ENCODE measurements around the gene ATP7A.

The ATP7A gene

DNA sequence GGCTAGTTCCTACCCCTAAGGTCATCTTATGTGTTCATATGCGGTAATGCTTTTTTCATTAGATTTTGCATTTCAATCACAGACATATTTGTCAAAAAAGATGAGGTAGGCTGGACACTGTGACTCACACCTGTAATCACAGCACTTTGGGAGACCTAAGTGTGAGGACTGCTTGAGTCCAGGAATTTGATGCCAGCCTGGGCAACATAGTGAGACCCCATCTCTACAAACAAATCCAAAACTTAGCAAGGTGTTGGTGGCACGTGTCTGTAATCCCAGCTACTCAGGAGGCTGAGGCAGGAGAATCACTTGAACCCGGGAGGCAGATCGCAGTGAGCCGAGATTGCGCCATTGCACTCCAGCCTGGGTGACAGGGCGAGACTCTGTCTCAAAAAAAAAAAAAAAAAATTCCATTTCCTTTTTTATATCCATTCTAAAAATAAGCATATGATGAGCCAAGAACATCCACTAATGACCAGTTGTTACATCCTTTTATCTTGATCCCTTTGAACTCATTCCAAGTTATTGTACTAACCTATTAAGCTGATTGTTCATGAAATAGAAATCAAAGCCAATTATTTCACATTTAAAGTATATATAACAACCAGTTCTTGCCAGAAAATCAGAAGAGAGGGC, 35.5 kb downstream of the ATP7A start:
- no peak for DNase-seq (ENCODE audit: low read depth)

DNA sequence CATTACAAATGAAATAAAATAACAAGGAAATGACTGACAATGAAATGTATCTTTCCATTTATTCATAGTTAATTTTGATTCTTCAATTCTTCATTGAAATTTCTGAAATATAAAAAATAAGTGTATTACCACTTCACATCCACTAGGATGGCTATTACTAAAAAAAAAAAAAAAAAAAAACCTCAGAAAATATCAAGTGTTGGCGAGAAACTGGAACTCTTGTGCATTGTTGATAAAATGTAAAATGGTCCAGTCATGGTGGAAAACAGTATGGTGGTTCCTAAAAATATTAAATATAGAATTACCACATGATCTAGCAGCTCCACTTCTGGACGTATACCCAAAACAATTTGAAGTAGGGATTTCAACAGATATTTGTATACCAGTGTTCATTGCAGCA, 36.1 kb downstream of the ATP7A start:
- DNase-seq (ENCODE audit: low read depth), result no peak

DNA sequence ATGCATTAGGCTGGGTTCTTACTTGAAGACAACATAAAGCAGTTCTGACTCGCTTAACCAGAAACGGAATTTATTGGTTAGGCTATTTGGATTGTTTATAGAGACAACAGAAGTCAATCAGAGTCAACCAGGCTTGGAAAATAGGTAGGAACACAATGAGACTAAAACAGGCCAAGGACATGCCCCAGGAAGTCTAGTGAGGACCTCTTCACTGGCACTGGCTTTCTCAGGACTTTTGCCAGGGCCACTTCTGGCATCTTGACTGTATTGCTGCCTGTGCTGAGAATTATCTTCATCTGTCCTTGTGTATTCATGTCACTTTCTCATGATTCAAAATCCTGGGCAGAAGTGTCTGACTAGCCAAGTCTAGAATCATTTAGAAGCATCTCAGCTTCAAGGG, 39.3 kb downstream of the ATP7A start:
- DNase-seq (ENCODE audit: low read depth), result no peak

DNA sequence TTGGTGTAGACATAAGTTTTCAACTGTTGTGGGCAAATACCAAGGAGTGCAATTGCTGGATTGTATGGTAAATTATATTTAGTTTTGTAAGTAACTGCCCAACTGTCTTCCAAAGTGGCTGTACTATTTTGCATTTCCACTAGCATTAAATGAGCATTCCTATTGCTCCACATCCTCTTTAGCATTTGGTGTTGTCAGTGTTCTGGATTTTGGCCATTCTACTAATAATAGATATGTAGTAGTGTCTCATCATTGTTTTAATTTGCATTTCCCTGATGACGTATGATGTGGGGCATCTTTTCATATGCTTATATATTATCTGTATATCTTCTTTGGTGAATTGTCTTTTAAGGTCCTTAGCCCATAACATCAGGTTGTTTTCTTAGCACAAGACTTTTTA, 41.7 kb downstream of the ATP7A start:
- DNase-seq (ENCODE audit: low read depth), result no peak

DNA sequence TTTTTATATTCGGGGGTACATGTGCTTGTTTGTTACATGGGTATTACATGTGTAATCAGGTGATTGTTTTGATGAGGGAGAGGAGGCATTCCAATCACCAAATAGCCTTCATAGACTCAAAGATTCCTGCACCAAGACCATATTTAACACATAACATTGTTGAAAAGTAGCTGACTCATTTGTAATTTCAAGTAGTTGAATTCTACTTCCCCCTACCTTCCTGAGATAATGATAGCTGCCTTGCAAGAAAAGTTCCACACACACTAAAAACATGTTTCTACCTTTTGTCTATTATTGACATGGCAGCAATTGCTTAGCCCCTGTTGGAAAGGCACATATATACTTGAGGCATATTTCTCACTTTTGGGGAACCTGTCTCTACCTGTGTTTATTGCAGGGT, 42.8 kb downstream of the ATP7A start:
- DNase-seq (ENCODE audit: low read depth), result no peak

DNA sequence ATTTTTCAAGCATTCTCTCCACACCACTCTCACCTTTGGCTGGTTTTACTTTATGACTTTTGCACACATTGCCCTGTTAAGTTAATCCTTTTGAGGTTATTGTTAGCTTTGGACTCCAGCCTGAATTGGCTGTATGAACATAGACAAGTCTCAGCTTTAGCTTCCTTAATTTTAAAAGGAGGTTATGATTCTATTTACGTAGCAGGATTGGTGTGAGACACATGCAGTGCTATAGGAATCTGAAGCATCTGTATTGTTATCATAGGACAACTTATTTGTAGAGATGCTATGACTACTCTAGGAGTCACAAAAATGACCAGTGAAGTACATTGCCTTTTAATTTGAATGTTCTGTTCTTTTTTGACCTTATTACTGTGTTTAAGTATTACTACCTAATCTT, 43.2 kb downstream of the ATP7A start:
- no peak for DNase-seq (ENCODE audit: low read depth)

DNA sequence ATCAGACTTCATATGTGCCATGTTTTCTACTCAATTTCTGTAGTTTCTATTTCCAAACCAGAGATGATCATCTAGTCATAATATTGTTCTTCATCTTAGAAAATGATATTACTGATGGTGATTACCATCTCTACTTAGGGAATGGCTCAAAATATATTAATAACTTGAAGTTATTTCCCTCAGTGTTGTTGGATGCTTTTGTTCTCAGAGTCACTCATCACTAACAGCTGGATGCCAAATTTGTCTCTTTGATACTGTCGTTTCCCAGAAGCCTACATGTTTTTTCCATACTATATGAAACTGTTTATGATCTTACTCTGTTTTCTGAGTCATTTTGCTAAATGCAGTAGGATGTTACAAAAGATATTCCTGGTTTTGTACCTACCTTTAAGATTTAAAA, 50.1 kb downstream of the ATP7A start:
- no peak for DNase-seq (ENCODE audit: low read depth)

DNA sequence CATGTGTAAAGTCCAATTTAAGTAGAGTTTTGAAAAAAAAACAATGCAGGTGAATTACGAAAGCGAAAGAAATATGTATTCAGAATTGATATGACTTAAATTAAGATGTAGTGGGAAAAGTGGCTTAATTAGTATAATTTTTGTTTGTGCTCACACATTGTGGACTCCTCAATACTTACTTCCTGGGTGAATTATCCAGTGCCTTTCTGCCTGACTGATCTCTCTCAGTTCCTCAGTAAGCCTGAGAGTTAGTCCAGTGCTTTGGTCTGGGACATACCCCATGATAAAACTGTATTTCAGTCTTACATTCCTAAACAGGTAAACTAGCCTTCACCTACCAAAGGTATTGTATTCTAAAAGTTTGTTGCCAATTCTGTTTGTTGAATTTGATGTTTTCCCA, 50.6 kb downstream of the ATP7A start:
- DNase-seq (ENCODE audit: low read depth), result no peak

DNA sequence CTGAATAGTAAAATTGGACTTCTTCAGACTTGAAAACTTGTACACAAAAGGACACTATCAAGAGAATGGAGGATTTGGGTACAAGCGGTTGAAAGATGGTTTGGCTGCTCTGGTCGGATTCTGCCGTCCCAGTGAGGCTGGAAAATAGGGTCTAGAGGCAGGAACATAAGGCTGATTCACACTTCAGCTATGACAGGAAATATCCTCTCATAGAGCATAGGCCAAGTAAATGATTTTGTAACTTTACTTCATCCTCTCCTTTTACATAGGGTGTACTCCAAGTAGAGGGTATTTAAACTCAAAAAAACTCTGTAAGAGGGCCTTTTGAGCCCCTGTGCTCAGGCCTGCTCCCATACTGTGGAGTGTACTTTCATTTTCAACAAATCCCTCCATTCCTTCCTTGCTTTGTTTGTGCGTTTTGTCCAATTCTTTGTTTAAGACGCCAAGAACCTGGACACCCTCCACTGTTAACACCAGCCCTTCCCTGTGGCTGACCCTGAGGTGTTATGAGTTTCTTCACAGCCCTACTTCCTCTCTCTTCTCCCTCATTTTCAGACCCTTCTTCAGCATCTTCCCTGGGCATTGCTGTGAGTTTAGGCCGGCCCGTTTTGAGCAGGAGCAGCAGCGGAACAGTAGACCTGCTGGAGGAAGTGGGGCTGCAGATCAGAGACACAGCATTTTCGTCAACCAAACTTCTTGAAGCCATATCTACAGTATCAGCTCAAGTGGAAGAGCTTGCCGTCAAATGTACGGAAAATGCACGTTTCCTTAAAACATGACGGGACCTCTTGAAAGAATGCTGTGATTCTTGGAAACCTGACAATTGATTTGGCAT, 51.8 kb downstream of the ATP7A start:
- DNase-seq (ENCODE audit: low read depth), result no peak

DNA sequence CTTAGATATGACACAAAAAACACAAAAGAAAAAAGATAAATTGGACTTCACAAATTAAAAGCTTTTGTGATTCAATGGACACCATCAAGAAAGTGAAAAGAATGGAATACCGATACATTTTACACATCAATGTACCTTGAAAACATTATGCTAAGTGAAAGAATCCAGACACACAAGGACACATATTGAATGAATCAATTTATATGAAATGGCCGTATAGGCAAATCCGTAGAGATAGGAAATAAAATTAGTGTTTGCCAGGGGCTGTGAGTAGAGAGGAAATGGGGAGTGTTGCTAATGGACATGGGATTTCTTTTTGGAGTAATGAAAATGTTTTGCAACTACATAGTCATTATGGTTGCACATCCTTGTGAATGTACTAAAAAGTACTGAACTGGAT, 55.9 kb downstream of the ATP7A start:
- DNase-seq (ENCODE audit: low read depth), result no peak

DNA sequence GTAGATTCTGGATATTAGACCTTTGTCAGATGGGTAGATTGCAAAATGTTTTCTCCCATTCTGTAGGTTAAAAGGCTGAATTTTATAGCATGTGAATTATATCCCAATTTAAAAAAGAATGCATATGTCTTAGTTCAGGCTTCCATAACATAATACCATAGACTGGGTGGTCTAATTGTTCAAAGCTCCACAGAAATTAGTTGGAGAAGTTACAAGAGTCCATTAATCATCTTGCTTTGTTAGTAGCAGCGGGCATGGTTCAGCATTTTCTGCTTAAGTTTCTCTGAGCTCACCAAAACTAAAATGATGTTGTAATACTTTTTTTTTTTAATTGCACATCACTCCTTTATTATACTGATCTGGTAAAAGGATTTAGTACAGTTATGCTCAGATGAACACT, 57.1 kb downstream of the ATP7A start:
- no peak for DNase-seq (ENCODE audit: low read depth)

DNA sequence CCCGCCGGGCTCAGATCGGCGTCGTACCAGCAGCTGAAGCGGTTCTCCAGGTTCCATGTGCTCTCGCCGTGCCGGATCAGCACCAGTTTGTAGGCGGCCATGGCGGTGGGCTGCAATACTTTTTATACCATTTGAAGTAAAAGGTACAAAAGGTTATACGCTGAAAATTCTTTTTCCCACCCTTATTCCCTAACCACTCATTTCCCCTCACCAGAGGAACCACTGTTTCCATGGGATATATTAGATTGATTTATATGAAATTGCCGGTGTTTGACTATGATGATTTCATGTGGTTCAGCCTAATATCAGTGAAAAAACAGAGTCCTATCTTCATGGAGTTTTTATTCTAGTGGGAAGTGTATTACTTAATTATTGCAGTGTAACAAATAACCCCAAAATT, 59.0 kb downstream of the ATP7A start, which contains the start of gene PGAM4:
PGAM4 (minus strand) TSS at position 101 of the 400 bp plus-strand sequence; CDS start at position 101, 0 bp downstream.
- no peak for DNase-seq (ENCODE audit: low read depth)

DNA sequence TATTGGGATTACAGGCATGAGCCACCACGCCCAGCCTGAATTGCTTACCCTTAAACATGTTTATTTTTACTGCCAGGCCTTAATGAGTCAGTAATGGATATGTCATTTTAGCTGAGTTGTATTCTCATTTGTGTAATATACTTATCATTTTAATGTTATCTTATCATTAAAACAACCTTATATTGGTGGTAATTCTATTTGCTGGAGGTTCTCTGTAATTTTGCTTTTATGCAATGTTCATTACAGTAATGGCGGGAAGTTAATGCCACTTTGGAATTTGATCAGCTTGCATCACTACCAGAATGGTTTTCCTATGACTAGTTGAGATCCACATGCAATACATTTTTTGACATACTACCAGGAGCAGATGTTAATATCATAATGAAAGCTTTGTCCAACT, 65.3 kb downstream of the ATP7A start:
- DNase-seq (ENCODE audit: low read depth), result no peak

DNA sequence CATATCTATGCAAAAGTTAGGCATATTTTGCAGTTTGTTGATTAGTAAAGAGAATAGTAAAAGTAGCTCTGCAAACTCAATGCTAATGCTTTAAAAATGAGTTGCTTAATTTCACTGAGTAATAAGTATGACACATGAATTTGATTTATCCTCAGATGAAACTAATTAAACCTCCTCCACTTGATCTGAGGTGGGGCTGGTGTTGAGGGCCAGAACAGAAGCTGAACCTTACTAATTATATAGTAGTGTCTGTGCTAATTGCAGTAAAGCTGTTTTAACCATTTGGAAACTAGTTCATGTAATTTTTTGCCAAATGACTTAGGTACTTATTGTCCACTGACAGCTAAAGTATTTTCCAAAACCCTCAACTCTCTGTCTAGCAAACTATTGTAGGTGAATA, 66.6 kb downstream of the ATP7A start:
- no peak for DNase-seq (ENCODE audit: low read depth)

DNA sequence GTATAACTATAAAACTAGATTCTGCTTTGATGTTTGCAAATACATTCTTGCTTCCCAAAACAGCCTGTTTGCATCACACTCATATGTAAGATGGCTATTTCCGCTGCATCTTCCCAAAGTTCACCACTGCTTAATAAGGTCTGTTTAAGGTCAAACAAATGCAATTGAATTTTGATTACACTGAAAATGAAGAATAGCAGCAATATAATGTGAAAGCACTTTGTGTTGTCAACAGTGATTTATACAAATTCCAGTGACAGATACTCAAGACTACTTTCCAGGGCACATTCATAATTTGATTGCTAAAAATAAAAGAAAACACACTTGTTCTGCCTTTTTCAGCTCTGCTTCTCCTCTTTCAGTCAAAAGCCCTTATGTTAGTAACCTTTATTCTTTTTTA, 67.0 kb downstream of the ATP7A start:
- DNase-seq (ENCODE audit: low read depth), result no peak

DNA sequence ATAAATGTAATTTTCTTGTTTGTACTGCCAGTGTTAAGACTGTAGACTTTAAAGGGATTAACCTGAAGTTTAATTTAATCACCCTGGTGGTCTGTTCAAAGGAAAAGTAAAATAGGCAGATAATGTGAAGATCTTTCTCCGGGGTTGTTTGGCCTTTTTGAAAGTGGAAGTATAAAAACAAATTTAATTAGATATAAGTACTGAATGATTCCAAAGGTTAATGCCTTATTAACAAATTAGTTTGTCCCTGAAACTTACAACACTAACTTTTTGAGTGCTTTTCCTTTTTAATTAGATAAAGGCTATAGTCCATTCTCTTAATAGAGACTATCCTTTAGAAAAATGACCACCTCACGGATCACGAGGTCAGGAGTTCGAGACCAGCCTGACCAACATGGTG, 69.4 kb downstream of the ATP7A start:
- DNase-seq (ENCODE audit: low read depth), result no peak

DNA sequence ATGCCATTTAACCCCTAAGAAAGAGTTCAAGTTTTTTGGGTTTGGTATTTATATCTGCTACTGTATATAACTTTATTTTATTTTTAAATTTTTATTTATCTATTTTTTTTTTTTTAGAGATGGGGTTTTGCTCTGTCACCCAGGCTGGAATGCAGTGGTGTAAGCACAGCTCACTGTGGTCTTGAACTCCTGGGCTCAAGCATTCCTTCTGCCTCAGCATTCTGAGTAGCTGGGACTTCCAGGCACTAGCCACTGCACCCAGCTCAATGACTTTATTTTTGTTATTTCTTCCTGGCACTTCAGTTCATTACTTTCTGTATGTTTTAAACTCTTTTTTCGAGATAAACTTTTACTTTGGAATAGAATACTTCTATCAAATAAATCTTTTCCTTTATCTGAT, 101.4 kb downstream of the ATP7A start:
- DNase-seq (ENCODE audit: low read depth), result no peak

DNA sequence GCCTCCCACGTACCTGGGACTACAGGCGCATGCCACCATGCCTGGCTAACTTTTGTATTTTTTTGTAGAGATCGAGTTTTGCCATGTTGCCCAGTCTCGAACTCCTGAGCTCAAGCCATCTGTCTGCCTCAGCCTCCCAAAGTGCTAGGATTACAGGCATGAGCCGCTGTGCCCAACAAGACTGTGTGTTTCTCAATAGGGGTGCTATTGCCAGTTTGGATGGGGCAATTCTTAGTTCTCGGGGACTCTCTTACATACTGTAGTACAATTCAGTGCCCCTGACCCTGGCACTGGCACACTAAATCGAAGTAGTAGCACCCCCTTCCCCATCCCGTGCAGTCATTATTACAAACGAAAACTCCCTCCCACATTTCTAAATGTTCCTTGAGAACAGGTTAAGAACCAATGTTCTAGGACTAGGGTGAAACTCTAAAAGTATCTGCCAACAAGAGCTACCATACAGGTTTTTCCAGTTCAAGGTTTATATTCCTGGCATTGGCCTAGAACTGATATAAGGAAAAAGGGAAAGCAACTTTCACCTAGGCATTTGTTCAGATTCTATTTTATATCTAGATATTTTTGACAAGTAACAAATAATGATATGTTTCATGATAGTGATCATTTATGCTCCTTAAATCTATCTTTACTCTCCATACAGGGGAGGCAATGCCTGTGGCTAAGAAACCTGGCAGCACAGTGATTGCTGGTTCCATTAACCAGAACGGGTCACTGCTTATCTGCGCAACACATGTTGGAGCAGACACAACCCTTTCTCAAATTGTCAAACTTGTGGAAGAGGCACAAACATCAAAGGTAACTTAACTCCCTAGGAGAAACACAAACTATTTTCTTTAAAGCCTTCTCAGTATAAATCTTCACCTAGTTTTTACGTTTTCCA, 109.3 kb downstream of the ATP7A start:
- no peak for DNase-seq (ENCODE audit: low read depth)

DNA sequence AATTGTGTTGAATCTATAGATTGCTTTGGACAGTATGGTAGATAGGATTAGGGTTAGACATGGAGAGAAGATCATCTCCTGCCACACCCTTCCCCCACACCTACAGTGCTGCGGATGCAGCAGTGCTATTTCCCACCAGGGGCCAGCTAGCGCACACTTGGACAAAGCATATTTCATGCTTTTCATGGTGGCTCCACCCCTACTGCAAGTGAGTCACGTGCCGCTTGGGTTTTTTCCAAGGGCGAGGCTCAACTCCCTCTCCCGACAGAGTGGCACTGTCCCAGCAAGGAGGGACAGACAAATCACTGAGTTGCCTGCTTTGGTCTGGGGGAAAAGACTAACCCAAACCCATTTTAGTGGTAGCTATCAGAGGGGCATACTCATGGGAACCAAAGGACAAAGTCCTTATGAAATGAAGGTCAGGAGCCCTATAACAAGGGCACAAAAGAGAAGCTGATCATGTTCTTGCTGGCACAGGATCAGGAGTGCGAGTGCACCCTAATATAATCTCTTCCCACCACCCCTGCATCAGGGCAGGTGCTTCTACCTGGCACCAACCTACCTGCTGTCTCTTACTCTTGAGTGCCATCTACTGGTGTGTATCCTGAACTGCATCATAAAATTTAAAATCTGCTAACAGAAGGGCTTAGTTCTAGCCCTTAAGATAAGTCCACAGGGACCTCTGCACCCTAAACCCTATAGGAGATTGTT, 114.0 kb downstream of the ATP7A start:
- DNase-seq (ENCODE audit: low read depth), result no peak

DNA sequence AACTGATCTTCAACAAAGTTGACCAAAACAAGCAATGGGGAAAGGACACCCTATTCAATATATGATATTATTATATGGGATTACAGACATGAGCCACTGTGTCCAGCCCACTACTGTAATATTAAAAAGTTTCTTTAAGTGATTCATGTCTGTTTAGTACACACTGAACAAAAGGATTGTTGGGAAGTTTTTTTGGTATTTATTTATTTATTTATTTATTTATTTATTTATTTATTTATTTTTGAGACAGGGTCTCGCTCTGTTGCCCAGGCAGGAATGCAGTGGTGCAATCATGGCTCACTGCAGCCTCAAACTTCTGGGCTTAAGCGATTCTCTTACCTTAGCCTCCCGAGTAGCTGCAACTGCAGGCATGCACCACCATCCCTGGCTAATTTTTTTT, 117.3 kb downstream of the ATP7A start:
- DNase-seq (ENCODE audit: low read depth), result no peak

DNA sequence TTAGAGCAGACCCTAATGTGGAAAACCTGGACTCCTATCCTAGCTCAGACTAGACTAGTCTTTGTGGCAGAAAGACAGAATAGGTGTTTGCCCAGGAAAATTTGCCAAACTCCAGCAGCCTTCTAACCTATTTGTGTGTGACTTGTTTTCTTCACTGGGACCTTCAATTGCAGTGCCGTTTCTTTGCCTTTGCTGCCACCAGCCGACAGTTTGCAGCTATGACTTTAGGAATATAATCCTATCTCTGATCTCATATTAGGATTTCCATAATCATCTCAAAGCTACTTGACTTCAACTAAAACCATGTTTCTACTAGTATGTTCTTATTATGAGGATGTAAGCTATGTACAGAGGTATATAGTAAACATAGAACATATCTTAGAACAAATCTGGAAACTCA, 119.2 kb downstream of the ATP7A start:
- DNase-seq (ENCODE audit: low read depth), result no peak

DNA sequence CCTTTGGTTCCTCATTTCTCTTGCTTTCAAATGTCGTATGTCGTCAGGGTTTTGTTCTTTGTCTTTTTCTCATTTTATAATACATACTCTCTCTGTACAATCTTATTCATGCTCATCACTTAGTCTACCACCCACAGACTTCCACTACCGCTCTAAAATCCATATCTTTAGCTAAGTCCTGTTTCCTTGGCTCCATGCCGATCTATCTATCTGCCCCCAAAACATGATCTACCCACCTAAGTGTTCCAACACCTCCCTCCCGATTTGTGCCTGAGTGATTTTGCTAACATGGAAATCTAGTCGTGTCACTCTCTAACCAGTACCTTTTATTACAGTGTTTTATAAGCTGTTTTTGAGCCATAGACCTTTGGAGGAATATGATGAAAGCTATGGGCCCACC, 124.6 kb downstream of the ATP7A start:
- no peak for DNase-seq (ENCODE audit: low read depth)

Data from stimulated activated CD8-positive, alpha-beta memory T cell treated with anti-CD3 and anti-CD28 coated beads, Interleukin-12 subunit alpha, Interleukin-12 subunit beta, amount 100 ng/mL, for 1 hour (primary cell).